ENCODE results near the gene TSPAN18.

TSPAN18 gene

GRCh38 chr11:44791316-44791925 is 64.7 kb downstream of the TSPAN18 start:
- TF ChIP-seq CTCF (IDR thresholded peaks at IDR 0.05; ENCODE audit: insufficient read depth, low read depth, low read length, missing control alignments): no peak
- no peak for DNase-seq (ENCODE audit: low read depth)
- no peak overlapping the region for H3K4me3 ChIP-seq (ENCODE audit: low read depth, low read length)

- no peak for TF ChIP-seq CTCF (IDR thresholded peaks at IDR 0.05; ENCODE audit: insufficient read depth, low read depth, low read length, missing control alignments)
- DNase-seq (ENCODE audit: low read depth): no peak
- no peak overlapping the region for H3K4me3 ChIP-seq (ENCODE audit: low read depth, low read length)
Measured at GRCh38 chr11:44792171-44792570, 65.4 kb downstream of the TSPAN18 start.

- no peak overlapping the region for H3K4me3 ChIP-seq (ENCODE audit: low read depth, low read length)
- no peak for DNase-seq (ENCODE audit: low read depth)
- TF ChIP-seq CTCF (IDR thresholded peaks at IDR 0.05; ENCODE audit: insufficient read depth, low read depth, low read length, missing control alignments): no peak
Measured at GRCh38 chr11:44793350-44794090, 66.8 kb downstream of the TSPAN18 start.

GRCh38 chr11:44795803-44796535 is 69.2 kb downstream of the TSPAN18 start:
- TF ChIP-seq CTCF (IDR thresholded peaks at IDR 0.05; ENCODE audit: insufficient read depth, low read depth, low read length, missing control alignments): no peak
- H3K4me3 ChIP-seq (ENCODE audit: low read depth, low read length): no peak overlapping the region
- DNase-seq (ENCODE audit: low read depth): no peak

- DNase-seq (ENCODE audit: low read depth): no peak
- H3K4me3 ChIP-seq (ENCODE audit: low read depth, low read length): no peak overlapping the region
- no peak for TF ChIP-seq CTCF (IDR thresholded peaks at IDR 0.05; ENCODE audit: insufficient read depth, low read depth, low read length, missing control alignments)
Measured at GRCh38 chr11:44797051-44797450, 70.3 kb downstream of the TSPAN18 start.

GRCh38 chr11:44797886-44798606 is 71.3 kb downstream of the TSPAN18 start:
- no peak for TF ChIP-seq CTCF (IDR thresholded peaks at IDR 0.05; ENCODE audit: insufficient read depth, low read depth, low read length, missing control alignments)
- no peak overlapping the region for H3K4me3 ChIP-seq (ENCODE audit: low read depth, low read length)
- no peak for DNase-seq (ENCODE audit: low read depth)

All from GM12865 (cell line).